ENCODE measurements around the gene HLA-DRA.

GRCh38 chr6:32396028-32396427 lies 43.7 kb upstream of the HLA-DRA start:
- no peak for TF ChIP-seq CTCF (IDR thresholded peaks at IDR 0.05; ENCODE audit: low read length)
- TF ChIP-seq EZH2 (optimal IDR thresholded peaks at IDR 0.05; ENCODE audit: low read depth, low read length), result no peak
- no peak for TF ChIP-seq EZH2phosphoT487 (IDR thresholded peaks at IDR 0.05; ENCODE audit: low read length)
